Choroid plexus epithelial cell (primary cell): ENCODE data around the gene SAFB.
A peak's percentile ranks its signal among the peaks of the same experiment; 100 is the strongest.

Source experiments
- DNase-seq: peaks from one replicate; pipeline ENCODE4 v3.0.0-alpha.2; 2010; ENCODE audit warnings: low read depth
- H3K4me3 ChIP-seq: 2 replicates; pipeline ENCODE4 v1.5.1; 2011; ENCODE audit warnings: low read depth, mild to moderate bottlenecking, control low read depth, low read length, moderate library complexity
- CTCF ChIP-seq: conservative IDR thresholded peaks from 2 replicates; pipeline ENCODE4 v1.5.1; 2011; ENCODE audit warnings: low read depth, mild to moderate bottlenecking, control low read depth, inconsistent platforms, low read length, moderate library complexity

Gene SAFB

GRCh38 chr19:5622465-5623396 lies at the start of gene SAFB, which contains the start of gene SAFB2:
TSS of gene SAFB (plus strand) at chr19:5623083. CDS start at chr19:5623206, 123 bp downstream.
TSS of gene SAFB2 (minus strand) at chr19:5622776. CDS start at chr19:5622715, 61 bp downstream.
- DNase-seq, result peak; percentile 100
- TF ChIP-seq CTCF, result no peak
- H3K4me3 ChIP-seq, result peak within 1 kb of the TSS; percentile 98

- no peak overlapping the region for H3K4me3 ChIP-seq
- DNase-seq, result no peak
- TF ChIP-seq CTCF, result no peak
These were observed 47.3 kb upstream of the SAFB start for GRCh38 chr19:5575590-5575989.

- peak; percentile 57 for DNase-seq
- peak overlapping the region; percentile 28 for H3K4me3 ChIP-seq
- peak; percentile 93 for TF ChIP-seq CTCF
These were observed 44.6 kb upstream of the SAFB start for GRCh38 chr19:5578097-5578846.

- H3K4me3 ChIP-seq, result no peak overlapping the region
- DNase-seq, result no peak
- no peak for TF ChIP-seq CTCF
These were observed 43.6 kb upstream of the SAFB start for GRCh38 chr19:5579286-5579685.

GRCh38 chr19:5579697-5580096 lies 43.2 kb upstream of the SAFB start:
- H3K4me3 ChIP-seq, result no peak overlapping the region
- no peak for DNase-seq
- TF ChIP-seq CTCF, result no peak

- TF ChIP-seq CTCF, result no peak
- DNase-seq, result peak; percentile 27
- no peak overlapping the region for H3K4me3 ChIP-seq
These were observed 42.7 kb upstream of the SAFB start for GRCh38 chr19:5580161-5580571.
